ENCODE data around the gene KIF2A. TPM values are rescaled to one million over a fixed set of nuclear protein-coding genes. Genes with fewer than 3 reads are reported as not detected.

KIF2A gene
- total and polyA plus RNA-seq, 2 of the 4 experiments (the other 2 are of a cell fraction): 23.6 to 37.3 TPM

GRCh38 chr5:62334082-62334481 lies 28.1 kb downstream of the KIF2A start:
- CTCF ChIA-PET: no interaction called here
- intact Hi-C loops (cut with micrococcal nuclease): no loop called here
- Histone ChIP-seq H2AFZ (replicated peaks; ENCODE audit: low read length, poor library complexity) (no peak overlapping the region), H3K4me2 (ENCODE audit: low read depth, low read length) (no peak overlapping the region), H2AK5ac (ENCODE audit: low read depth, low read length) (no peak overlapping the region), H3K23ac (ENCODE audit: low read depth, low read length) (no peak overlapping the region), H4K5ac (ENCODE audit: low read depth, low read length) (no peak overlapping the region), H3K27ac (ENCODE audit: insufficient read depth, low read length) (no peak overlapping the region), H3K4ac (ENCODE audit: low read depth, low read length) (no peak overlapping the region), H3K79me1 (ENCODE audit: low read depth in 1 of 2, low read length in 2 of 2) (peaks cover 30 to 54% of the 10 kb centered on the region in 2 experiments), H3K4me1 (ENCODE audit: control insufficient read depth, insufficient read depth, low read length) (no peaks in the 10 kb centered on the region; the same call in 1 of the 2 replicates), H3K56ac (ENCODE audit: extremely low read depth, insufficient read depth, low read length) (no peak overlapping the region), H4K20me1 (ENCODE audit: insufficient read depth, low read length) (peaks cover 39% of the 10 kb centered on the region), H4K91ac (ENCODE audit: insufficient read depth, low read depth, low read length) (no peak overlapping the region), H2AK9ac (replicated peaks; ENCODE audit: low read depth, low read length, poor library complexity) (no peak overlapping the region), H4K8ac (ENCODE audit: low read depth in 2 of 2, low read length in 2 of 2) (no peak overlapping the region), H2BK120ac (ENCODE audit: low read depth, low read length) (no peak overlapping the region), H2BK20ac (ENCODE audit: low read depth, low read length) (no peak overlapping the region), H3K18ac (ENCODE audit: low read depth, low read length) (no peak overlapping the region), H3K27me3 (ENCODE audit: control insufficient read depth, insufficient read depth, low read length) (no peaks in the 10 kb centered on the region), H2BK5ac (ENCODE audit: low read depth, low read length, poor library complexity, severe bottlenecking) (no peak overlapping the region), H3K4me3 (ENCODE audit: insufficient read depth, low read depth, low read length) (no peak overlapping the region), H3K9me3 (ENCODE audit: control insufficient read depth, insufficient read depth, low read length) (no peaks in the 10 kb centered on the region), H3K14ac (replicated peaks; ENCODE audit: low read depth, low read length) (no peak overlapping the region), H3K9ac (ENCODE audit: low read depth, low read length) (no peak overlapping the region), H3K36me3 (ENCODE audit: control insufficient read depth, insufficient read depth, low read length) (peaks cover 10% of the 10 kb centered on the region), H3K9me1 (ENCODE audit: insufficient read depth, low read length) (peaks cover 8% of the 10 kb centered on the region), H2BK15ac (ENCODE audit: low read depth, low read length) (no peak overlapping the region)
- POLR2A ChIA-PET (ENCODE audit: unreplicated experiment): no interaction called here
- BruUV-seq (replicated peaks): no TSS peak
- ATAC-seq (ENCODE audit: low read depth) (no peak), DNase-seq (no peak)
- dilution Hi-C loops (cut with HindIII; ENCODE audit: low sequenced_read_pairs, unreplicated experiment): no loop called here
- in situ Hi-C loops (cut with MboI; ENCODE audit: low sequenced_read_pairs): no loop called here
- no peak for TF ChIP-seq POLR2A (IDR thresholded peaks at IDR 0.05; ENCODE audit: low read depth, low read length)
- TF ChIP-seq CTCF (conservative IDR thresholded peaks at IDR 0.05; ENCODE audit: low read depth, low read length): no peak
- TF ChIP-seq RAD21 (IDR thresholded peaks at IDR 0.05; ENCODE audit: low read length): no peak
- no peak for TF ChIP-seq MXI1 (IDR thresholded peaks at IDR 0.05; ENCODE audit: borderline replicate concordance, low read depth, low read length)
- no peak for TF ChIP-seq FOS (IDR thresholded peaks at IDR 0.05; ENCODE audit: low read depth, low read length)
- no peak for TF ChIP-seq BHLHE40 (IDR thresholded peaks at IDR 0.05; ENCODE audit: low read depth, low read length)
- TF ChIP-seq ELK1 (IDR thresholded peaks at IDR 0.05; ENCODE audit: borderline replicate concordance, low read depth, low read length): no peak
- WGBS, 2 experiments (ENCODE audit: extremely low coverage in 2 of 2, insufficient read length in 1 of 2): 100% methylated on average over 1 of the region's 2 CpGs; no CpG with 5 or more reads in 1 of the 2 experiments

Measured in IMR-90 (cell line).